Measurements from ENCODE around the gene SEC63.

DNA sequence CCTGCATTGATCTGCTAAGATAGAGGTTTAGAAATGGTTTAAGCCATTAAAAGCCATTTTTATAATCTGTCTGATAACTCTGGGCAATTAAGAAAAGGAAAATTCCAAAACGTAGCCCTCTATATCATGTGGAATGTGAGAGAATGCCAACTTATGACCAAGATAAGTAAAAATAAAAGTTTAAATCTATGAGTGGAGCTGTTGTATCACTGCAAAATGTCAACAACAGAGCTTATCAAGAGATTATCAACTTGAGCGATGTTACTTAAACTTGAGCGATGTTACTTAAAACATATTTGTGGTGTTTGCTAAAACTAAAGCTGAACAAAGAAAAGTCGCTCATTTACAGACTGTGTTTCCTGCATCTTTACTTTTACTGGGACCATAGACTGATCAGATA is 87.0 kb downstream of the SEC63 start:
- TF ChIP-seq, protein P1, sequence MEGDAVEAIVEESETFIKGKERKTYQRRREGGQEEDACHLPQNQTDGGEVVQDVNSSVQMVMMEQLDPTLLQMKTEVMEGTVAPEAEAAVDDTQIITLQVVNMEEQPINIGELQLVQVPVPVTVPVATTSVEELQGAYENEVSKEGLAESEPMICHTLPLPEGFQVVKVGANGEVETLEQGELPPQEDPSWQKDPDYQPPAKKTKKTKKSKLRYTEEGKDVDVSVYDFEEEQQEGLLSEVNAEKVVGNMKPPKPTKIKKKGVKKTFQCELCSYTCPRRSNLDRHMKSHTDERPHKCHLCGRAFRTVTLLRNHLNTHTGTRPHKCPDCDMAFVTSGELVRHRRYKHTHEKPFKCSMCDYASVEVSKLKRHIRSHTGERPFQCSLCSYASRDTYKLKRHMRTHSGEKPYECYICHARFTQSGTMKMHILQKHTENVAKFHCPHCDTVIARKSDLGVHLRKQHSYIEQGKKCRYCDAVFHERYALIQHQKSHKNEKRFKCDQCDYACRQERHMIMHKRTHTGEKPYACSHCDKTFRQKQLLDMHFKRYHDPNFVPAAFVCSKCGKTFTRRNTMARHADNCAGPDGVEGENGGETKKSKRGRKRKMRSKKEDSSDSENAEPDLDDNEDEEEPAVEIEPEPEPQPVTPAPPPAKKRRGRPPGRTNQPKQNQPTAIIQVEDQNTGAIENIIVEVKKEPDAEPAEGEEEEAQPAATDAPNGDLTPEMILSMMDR (conservative IDR thresholded peaks at IDR 0.05 in 1 of 2, IDR thresholded peaks at IDR 0.05 in 1 of 2; ENCODE audit: low read depth in 1 of 2, low read length in 2 of 2): no peak
- no peak for TF ChIP-seq EZH2 (IDR thresholded peaks at IDR 0.05; ENCODE audit: low read length, missing control alignments)

All from fibroblast of lung (primary cell).